ENCODE results near the gene PLEKHM2. TPM values are rescaled to one million over a fixed set of nuclear protein-coding genes. Genes with fewer than 3 reads are reported as not detected.

PLEKHM2 gene, protein sequence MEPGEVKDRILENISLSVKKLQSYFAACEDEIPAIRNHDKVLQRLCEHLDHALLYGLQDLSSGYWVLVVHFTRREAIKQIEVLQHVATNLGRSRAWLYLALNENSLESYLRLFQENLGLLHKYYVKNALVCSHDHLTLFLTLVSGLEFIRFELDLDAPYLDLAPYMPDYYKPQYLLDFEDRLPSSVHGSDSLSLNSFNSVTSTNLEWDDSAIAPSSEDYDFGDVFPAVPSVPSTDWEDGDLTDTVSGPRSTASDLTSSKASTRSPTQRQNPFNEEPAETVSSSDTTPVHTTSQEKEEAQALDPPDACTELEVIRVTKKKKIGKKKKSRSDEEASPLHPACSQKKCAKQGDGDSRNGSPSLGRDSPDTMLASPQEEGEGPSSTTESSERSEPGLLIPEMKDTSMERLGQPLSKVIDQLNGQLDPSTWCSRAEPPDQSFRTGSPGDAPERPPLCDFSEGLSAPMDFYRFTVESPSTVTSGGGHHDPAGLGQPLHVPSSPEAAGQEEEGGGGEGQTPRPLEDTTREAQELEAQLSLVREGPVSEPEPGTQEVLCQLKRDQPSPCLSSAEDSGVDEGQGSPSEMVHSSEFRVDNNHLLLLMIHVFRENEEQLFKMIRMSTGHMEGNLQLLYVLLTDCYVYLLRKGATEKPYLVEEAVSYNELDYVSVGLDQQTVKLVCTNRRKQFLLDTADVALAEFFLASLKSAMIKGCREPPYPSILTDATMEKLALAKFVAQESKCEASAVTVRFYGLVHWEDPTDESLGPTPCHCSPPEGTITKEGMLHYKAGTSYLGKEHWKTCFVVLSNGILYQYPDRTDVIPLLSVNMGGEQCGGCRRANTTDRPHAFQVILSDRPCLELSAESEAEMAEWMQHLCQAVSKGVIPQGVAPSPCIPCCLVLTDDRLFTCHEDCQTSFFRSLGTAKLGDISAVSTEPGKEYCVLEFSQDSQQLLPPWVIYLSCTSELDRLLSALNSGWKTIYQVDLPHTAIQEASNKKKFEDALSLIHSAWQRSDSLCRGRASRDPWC
- total RNA-seq (2021) (53.9 and 56.2 TPM in 2 replicates), Bru-seq, nascent RNA (percentile 67 among the genes with signal in this experiment), BruChase-seq, experiment 1, labeled RNA remaining after a 2-hour chase (percentile 65 among the genes with signal in this experiment), BruChase-seq, experiment 2, labeled RNA remaining after a 6-hour chase (percentile 75 among the genes with signal in this experiment)
- long read RNA-seq, full-length matches to known transcripts, result 19 of 66 reads
- long read RNA-seq, partial matches to known transcripts, result 34 of 66 reads
- long read RNA-seq, other reads (novel, unspliced or antisense), result 13 of 66 reads

DNA sequence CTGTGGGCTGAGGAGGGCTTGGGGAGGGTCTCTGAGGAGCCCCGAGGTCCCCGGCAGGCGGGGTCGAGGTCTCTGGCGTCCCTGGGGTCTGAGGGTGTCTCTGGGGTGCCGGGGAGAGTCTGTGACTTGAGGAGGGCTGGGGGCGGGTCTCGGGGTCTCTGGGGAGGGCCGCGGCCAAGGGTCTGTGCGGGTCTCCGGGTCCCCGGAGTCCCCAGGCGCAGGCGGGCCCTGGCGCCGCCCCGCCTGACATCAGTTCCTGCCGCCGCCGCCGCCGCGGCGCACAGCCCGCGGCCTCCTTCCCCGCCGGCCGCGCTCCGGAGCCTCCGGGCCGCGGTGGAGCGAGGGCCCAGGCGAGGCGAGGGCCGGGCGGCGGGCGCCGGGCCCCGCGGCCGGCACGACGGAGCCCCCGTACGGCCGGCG is at the start of gene PLEKHM2:
PLEKHM2 (plus strand) TSS at position 279 of the 420 bp plus-strand sequence. CDS start 239 bp downstream, outside the sequence.
- POLR2A ChIA-PET (ENCODE audit: low non-redundant PET), result interaction anchor here (0.6 kb wide), 1 partner anchor 108 kb away, joined by 3 read pairs; no protein-coding TSS in a partner anchor
- no peak for TF ChIP-seq EZH2 (IDR thresholded peaks at IDR 0.05; ENCODE audit: borderline replicate concordance, low read depth, low read length, poor library complexity, severe bottlenecking)
- peaks cover 3% of the 10 kb centered on the region for H3K4me1 ChIP-seq (ENCODE audit: insufficient read depth, low read length, poor library complexity, severe bottlenecking)
- CTCF ChIA-PET, result no interaction called here
- peak; percentile 70 for DNase-seq (ENCODE audit: low spot score)
- BruUV-seq (replicated peaks), result no TSS peak
- no peaks in the 10 kb centered on the region for H3K27me3 ChIP-seq (replicated peaks; ENCODE audit: insufficient read depth, low read depth, low read length, poor library complexity)
- intact Hi-C loops (cut with micrococcal nuclease; ENCODE audit: unreplicated experiment), result no loop called here
- H3K9me3 ChIP-seq (ENCODE audit: low read depth, low read length, poor library complexity, severe bottlenecking), result no peaks in the 10 kb centered on the region
- H3K36me3 ChIP-seq (ENCODE audit: insufficient read depth, low read length, poor library complexity, severe bottlenecking), result no peaks in the 10 kb centered on the region
- peak within 1 kb of the TSS; percentile 73 for H3K4me3 ChIP-seq (ENCODE audit: low read depth, low read length, poor library complexity, severe bottlenecking)
- peak within 1 kb of the TSS; percentile 99 for H3K27ac ChIP-seq (ENCODE audit: low read depth, low read length, poor library complexity, severe bottlenecking)

DNA sequence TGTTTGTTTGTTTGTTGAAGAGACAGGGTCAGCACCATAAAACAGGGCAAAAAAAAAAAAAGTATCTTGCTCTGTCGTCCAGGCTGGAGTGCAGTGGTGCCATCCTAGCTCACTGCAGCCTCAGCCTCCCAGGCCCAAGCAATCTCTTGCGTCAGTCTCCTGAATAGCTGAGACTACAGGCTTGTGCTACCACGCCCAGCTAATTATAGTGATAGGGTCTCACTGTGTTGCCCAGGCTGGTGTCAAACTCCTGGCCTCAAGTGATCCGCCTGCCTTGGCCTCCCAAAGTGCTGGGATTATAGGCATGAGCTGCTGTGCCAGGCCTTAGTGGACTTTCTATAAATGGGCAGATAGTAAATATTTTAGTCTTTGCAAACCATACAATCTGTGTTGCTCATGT is 47.7 kb upstream of the PLEKHM2 start:
- H3K4me1 ChIP-seq (ENCODE audit: insufficient read depth, low read length, poor library complexity, severe bottlenecking), result no peaks in the 10 kb centered on the region

DNA sequence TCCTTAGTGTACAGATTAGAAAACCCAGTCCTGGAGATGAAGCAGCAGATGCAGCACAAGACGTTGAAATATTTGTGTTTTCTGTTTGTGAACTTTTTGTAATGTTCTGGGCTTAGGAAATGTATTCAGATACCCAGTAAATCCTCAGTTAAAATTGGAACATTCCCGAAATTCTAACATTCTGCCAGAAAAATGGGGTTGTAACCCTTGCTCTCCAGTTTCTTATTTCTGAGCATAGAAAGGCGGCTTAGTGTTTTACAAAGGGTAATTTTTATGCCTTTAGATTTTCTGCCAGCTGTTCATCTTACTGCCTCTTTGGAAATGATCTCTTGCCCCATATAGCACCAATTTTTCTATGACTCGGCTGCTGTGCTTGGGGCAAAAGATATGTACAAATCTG is 46.3 kb upstream of the PLEKHM2 start:
- Histone ChIP-seq H3K4me1 (ENCODE audit: insufficient read depth, low read length, poor library complexity, severe bottlenecking) (no peaks in the 10 kb centered on the region), H3K27me3 (replicated peaks; ENCODE audit: insufficient read depth, low read depth, low read length, poor library complexity) (no peaks in the 10 kb centered on the region), H3K4me3 (ENCODE audit: low read depth, low read length, poor library complexity, severe bottlenecking) (no peak overlapping the region), H3K9me3 (ENCODE audit: low read depth, low read length, poor library complexity, severe bottlenecking) (no peaks in the 10 kb centered on the region), H3K36me3 (ENCODE audit: insufficient read depth, low read length, poor library complexity, severe bottlenecking) (peaks cover 67% of the 10 kb centered on the region), H3K27ac (ENCODE audit: low read depth, low read length, poor library complexity, severe bottlenecking) (no peak overlapping the region)
- DNase-seq (ENCODE audit: low spot score), result no peak
- no TSS peak for BruUV-seq (replicated peaks)
- intact Hi-C loops (cut with micrococcal nuclease; ENCODE audit: unreplicated experiment), result no loop called here
- ChIA-PET CTCF (no interaction called here), POLR2A (ENCODE audit: low non-redundant PET) (no interaction called here)
- TF ChIP-seq, protein P1, sequence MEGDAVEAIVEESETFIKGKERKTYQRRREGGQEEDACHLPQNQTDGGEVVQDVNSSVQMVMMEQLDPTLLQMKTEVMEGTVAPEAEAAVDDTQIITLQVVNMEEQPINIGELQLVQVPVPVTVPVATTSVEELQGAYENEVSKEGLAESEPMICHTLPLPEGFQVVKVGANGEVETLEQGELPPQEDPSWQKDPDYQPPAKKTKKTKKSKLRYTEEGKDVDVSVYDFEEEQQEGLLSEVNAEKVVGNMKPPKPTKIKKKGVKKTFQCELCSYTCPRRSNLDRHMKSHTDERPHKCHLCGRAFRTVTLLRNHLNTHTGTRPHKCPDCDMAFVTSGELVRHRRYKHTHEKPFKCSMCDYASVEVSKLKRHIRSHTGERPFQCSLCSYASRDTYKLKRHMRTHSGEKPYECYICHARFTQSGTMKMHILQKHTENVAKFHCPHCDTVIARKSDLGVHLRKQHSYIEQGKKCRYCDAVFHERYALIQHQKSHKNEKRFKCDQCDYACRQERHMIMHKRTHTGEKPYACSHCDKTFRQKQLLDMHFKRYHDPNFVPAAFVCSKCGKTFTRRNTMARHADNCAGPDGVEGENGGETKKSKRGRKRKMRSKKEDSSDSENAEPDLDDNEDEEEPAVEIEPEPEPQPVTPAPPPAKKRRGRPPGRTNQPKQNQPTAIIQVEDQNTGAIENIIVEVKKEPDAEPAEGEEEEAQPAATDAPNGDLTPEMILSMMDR (conservative IDR thresholded peaks at IDR 0.05; ENCODE audit: low read depth, low read length), result no peak
- no peak for TF ChIP-seq EZH2 (IDR thresholded peaks at IDR 0.05; ENCODE audit: borderline replicate concordance, low read depth, low read length, poor library complexity, severe bottlenecking)

More for the DNA sequence above, 47.7 kb upstream of the PLEKHM2 start:
- no TSS peak for BruUV-seq (replicated peaks)
- peaks cover 74% of the 10 kb centered on the region for H3K36me3 ChIP-seq (ENCODE audit: insufficient read depth, low read length, poor library complexity, severe bottlenecking)
- ChIA-PET CTCF (no interaction called here), POLR2A (ENCODE audit: low non-redundant PET) (no interaction called here)
- no peaks in the 10 kb centered on the region for H3K27me3 ChIP-seq (replicated peaks; ENCODE audit: insufficient read depth, low read depth, low read length, poor library complexity)
- H3K27ac ChIP-seq (ENCODE audit: low read depth, low read length, poor library complexity, severe bottlenecking), result no peak overlapping the region
- H3K4me3 ChIP-seq (ENCODE audit: low read depth, low read length, poor library complexity, severe bottlenecking), result no peak overlapping the region
- intact Hi-C loops (cut with micrococcal nuclease; ENCODE audit: unreplicated experiment), result no loop called here
- H3K9me3 ChIP-seq (ENCODE audit: low read depth, low read length, poor library complexity, severe bottlenecking), result no peaks in the 10 kb centered on the region
- TF ChIP-seq, protein P1 (conservative IDR thresholded peaks at IDR 0.05; ENCODE audit: low read depth, low read length), result no peak
- TF ChIP-seq EZH2 (IDR thresholded peaks at IDR 0.05; ENCODE audit: borderline replicate concordance, low read depth, low read length, poor library complexity, severe bottlenecking), result no peak
- DNase-seq (ENCODE audit: low spot score), result no peak

All from A673 (cell line).